Measurements from ENCODE around the gene TMPRSS15. TPM values are rescaled to one million over a fixed set of nuclear protein-coding genes. Genes with fewer than 3 reads are reported as not detected.

TMPRSS15 gene
- not detected in 5 replicates for total RNA-seq (2022; extraction: Qiagen RNA extraction)

GRCh38 chr21:18403735-18404450 lies at the start of gene TMPRSS15:
Gene TMPRSS15, minus strand, starts transcription at chr21:18403785. Its CDS starts 163 bp downstream, at chr21:18403622.

GRCh38 chr21:18244671-18245463 lies 158.7 kb downstream of the TMPRSS15 start, which contains the start of gene CHODL:
Gene CHODL, plus strand, starts transcription at chr21:18244833. Its CDS starts 391 bp downstream, at chr21:18245224.

Other genes starting within 250 kb of the TMPRSS15 start
- 0.03 TPM in 1 of 5 replicates, not detected in the others for gene CHODL, start 159.0 kb downstream of the TMPRSS15 start, total RNA-seq (2022; extraction: Qiagen RNA extraction)

Data from A549 treated with dexamethasone at 1 μM for 4 hours (cell line).